A172 (cell line): Measurements from ENCODE around the gene CCDC85B. TPM values are rescaled to one million over a fixed set of nuclear protein-coding genes. Genes with fewer than 3 reads are reported as not detected.

Source experiments
- DNase-seq: peaks from one replicate; pipeline ENCODE4 v3.0.0-alpha.2; 2015; ENCODE audit warnings: low spot score
- total RNA-seq: library from RNA; depleted of rRNA; stranded (reverse); fragments of >200 nt; shearing (Covaris generic); gene quantifications from 2 replicates; pipeline ENCODE4 v1.2.3, GENCODE V29; 2014

The CCDC85B gene
- total RNA-seq, 1 experiment from 2014 or later = 28.0 TPM

DNA sequence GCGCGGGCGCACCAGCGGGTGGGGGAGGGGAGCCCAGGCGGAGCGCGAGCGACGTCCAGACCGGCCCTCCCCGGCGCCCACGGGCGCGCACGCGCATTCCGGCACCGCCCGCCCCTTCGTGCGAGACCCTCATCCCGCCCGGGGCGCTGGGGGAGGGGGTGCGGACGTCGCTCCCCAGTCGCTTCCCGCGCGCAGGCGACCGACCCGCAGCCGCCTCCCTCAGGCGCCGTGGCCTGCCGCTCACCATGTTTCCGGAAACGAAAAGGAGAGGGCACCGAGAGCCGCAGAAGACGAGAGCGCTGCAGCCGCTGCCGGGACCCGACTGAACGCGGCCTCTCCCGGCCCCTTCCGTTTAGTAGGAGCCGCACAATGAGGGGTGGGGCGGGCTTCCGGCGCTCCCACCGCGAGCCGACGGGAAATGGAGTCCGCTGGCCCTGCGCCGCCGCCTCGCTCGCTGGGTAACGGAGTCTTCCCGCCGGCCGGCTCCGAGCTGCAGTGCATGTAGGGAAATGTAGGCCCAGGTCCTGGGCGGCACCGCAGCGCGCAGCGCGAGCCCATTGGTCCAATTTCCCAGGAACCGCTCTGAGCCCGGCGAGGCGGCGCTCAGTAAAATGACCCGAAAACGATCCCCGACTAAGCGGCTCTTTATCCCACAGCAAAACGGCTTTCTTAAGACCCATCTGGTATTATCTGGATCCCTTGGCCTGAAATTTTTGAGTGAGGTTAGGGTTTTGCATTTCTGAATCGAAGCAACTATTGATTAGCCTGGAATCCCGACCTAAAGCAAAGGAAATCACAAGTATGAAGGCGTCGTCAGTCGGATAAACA lies 32.4 kb upstream of the CCDC85B start, which contains the start of gene CFL1:
TSS of gene CFL1 (minus strand) at position 328 of the 828 bp plus-strand sequence. CDS start at position 247, 81 bp downstream.
- DNase-seq = peak; percentile 90

DNA sequence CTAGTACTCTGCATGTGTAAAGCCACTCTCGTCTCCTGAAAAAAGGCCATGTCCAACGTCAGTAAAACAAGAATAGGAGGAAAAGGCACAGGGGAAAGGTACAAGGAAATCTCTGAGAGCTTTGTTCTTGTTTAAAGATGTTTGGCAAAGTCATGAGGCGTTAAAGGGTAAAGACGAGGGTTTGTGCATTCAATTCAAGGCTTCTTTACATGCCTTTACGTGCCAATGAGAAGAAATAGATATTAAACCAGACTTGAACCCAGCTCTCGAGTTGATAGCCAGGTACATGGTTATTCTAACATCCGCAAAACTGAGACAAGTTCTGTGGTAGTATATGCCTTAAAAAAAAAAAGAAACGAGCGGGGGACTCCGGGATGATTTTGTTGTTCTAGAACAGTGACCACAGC lies 31.8 kb upstream of the CCDC85B start:
- DNase-seq = no peak

DNA sequence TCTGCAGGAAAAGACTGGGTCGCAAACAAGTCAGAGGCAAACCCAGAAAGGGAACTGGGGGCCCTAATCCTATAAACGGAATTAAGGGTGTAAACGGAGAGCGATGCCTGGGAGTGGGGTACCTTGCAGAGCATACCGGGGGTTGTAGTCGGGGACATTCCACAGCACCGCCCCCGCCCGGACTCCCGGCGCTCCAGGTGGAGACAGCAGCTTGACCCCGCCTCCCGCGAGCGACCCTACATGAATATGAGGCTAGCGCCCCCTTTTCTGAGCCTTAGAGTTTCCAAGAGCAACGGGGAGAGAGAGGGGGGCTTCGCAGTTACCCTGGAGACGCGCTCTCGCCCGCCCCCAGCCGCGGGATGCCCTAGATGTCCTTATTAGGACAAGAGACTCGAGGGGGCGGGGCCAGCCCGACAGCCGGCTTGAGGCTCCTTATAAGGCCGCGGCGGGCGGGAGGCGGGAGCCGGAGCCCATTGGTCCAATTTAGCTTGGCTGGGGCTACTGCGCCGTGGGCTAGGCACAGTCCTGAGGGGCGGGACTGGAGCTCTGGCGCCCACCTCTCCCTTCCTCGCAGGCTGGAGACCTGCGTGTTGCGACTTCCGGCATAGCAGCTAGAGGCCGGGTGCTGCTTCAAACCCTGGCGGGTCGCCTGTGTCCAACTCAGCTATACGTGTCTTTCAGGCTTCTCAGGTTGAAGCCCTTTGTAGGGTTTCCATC lies 31.2 kb upstream of the CCDC85B start:
- DNase-seq = peak; percentile 96

DNA sequence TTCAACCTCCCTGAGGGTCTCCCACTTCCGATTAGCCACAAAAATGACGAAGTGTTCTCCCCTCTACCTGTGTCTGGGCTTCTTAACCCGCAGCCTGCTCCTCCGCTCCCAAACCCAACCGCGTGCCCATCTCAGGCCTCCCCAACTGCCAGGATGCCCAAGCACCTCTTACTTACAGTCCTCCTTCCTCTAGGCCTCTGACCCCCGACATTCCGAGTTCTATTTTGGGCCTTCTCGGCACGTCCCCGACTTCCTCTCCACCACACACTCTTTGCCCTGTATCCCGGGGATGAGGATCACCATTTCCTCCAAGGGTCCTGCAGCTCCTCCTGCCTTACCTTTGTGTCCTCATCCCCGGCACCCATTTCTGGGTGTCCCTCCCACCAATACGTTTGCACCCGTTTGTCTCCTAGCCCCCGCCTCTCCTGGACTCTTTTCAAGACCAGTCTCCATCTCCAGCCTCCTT lies 30.6 kb upstream of the CCDC85B start:
- no peak for DNase-seq

DNA sequence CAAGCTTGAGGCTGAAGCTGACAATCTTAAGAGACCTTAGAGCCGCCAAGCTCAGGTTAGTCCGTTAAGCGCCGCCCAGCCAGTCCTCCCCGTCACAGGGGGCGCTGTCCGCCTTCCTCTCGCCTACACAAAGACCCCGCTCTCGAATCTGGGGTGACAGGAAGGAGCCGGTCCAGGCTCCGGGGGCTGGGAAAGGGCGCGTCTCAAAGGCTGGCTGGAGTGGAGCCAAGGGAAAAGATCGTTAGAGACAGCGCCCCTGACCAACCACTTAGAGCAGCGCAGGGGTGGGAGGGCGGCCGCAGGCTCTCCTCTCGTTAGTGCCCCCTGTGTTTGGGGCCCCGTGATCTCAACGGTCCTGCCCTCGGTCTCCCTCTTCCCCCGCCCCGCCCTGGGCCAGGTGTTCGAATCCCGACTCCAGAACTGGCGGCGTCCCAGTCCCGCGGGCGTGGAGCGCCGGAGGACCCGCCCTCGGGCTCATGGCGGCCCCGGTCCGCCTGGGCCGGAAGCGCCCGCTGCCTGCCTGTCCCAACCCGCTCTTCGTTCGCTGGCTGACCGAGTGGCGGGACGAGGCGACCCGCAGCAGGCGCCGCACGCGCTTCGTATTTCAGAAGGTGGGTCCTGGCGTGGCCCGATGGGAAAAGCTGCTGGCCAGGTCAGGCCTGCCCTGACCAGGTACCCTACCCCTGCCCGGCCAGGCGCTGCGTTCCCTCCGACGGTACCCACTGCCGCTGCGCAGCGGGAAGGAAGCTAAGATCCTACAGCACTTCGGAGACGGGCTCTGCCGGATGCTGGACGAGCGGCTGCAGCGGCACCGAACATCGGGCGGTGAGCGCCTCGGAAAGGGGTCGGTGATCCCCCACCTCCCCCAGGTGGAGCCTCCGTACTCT lies 30.0 kb upstream of the CCDC85B start, which contains the start of gene MUS81:
TSS of gene MUS81 (plus strand) at position 156 of the 887 bp plus-strand sequence. CDS start at position 477, 321 bp downstream.
- peak; percentile 97 for DNase-seq

DNA sequence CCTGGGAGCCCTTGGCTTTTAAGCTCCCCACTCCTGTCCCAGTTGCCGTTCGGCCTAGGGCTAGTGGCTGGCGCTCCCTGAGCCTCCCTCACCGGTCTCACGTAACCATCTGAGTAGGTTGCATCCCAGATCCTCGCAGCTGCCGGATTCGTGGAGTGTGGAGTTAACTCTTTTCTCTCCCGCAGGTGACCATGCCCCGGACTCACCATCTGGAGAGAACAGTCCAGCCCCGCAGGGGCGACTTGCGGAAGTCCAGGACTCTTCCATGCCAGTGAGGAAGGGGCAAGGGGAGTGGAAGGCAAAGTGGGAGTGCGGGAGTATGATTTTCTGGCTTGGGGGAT lies 29.3 kb upstream of the CCDC85B start:
- no peak for DNase-seq

DNA sequence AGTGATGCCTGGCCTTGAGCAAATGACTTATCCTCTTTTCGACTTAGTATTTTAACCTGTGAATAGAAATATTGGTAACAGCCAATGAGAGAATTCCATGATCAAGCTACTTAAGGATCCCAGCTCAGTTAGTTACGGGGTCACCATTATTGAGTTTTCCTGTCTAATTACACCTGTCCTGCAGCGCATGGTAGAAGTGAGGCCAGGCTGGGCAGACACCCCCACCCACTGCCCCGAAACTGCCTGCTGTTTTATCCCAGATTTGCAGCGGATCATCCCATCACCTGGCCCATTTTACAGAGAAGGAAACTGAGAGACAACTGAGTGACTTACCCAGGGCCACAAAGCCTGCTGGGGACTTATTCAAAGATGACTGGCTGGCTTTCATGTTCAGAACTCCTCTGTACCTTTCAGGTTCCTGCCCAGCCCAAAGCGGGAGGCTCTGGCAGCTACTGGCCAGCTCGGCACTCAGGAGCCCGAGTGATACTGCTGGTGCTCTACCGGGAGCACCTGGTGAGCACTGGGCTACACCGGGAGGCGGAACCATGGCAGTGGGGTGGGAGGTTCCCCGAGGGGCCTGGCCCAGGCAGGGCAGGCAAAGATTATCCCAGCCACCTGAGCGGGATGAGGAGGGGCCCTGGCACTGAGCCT lies 28.8 kb upstream of the CCDC85B start:
- DNase-seq = no peak

DNA sequence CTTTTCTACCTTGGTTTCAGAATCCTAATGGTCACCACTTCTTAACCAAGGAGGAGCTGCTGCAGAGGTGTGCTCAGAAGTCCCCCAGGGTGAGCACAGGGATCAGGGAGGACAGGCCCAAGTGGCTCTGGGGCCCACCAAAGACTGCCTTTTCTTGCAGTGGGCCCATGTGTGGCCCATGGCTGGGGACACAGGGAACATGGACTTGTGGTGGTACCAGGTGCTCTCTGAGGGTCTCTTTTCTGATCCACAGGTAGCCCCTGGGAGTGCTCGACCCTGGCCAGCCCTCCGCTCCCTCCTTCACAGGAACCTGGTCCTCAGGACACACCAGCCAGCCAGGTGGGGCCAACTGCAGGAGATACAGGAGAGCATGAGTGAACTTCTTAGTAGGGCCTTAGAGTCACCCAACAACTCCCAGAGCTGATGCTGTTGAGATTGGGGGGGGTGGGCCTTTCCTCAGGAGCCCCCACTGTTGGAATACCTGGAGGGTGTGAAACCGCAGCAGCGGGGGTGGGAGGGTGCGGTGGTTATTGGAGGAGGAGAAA lies 28.2 kb upstream of the CCDC85B start:
- DNase-seq = no peak

DNA sequence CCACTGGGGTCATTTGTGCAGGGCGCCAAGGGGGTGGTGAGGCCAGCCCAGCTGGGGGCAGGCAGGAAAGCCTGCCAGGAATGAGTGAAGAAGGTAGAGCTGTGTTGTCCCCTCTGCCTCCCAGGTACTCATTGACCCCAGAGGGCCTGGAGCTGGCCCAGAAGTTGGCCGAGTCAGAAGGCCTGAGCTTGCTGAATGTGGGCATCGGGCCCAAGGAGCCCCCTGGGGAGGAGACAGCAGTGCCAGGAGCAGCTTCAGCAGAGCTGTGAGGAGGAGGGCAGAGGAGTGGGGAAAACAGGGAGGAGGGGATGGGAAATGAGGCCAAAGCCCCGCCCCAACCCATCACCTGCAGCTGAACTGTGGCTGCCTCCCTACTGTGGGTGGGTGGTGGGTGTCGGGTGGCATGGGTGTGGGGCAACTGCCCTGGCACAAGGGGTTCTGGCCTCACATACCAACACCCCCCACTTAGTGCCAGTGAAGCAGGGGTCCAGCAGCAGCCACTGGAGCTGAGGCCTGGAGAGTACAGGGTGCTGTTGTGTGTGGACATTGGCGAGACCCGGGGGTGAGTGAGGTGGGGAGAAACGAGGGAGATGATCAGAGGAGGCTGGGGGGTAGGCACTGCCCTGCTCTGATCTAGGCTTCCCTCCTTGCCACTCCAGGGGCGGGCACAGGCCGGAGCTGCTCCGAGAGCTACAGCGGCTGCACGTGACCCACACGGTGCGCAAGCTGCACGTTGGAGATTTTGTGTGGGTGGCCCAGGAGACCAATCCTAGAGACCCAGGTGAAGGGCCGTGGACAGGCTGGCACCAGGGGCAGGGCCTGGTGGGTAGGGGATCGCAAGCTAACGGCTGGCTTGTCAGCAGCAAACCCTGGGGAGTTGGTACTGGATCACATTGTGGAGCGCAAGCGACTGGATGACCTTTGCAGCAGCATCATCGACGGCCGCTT lies 27.3 kb upstream of the CCDC85B start:
- DNase-seq = no peak

DNA sequence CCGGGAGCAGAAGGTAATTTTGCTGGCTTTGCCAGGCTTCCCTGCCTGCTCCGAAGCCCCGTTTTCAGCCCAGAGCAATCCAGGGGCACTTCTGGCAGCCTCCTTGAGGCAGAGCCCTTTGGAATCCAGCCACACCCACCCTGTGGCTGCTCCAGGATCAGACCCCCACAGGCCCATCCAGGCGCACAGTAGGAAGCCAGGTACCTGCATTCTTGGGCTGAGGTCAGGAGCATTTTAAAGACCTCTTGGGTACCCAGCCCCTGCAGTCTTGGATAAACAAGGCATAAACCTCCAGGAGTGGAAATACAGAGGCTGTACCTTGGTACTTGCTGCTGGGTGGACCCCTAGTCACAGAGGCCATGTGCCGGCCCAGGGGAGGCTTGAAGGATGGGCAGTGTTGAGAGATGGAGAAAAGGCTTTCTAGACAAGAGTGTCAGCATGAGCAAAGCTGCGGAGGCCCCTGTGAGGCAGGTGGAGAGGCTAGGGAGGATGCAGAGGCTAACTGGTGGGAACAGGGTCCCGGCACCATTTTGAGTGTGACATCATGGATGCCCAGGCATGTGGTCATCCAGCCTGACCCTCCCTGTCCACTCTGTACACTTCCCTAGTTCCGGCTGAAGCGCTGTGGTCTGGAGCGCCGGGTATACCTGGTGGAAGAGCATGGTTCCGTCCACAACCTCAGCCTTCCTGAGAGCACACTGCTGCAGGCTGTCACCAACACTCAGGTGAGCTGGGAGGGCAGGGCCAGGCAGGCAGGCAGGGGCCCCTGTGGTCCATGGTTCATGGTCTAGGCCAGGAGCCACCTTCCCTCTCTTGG lies 26.4 kb upstream of the CCDC85B start:
- no peak for DNase-seq

DNA sequence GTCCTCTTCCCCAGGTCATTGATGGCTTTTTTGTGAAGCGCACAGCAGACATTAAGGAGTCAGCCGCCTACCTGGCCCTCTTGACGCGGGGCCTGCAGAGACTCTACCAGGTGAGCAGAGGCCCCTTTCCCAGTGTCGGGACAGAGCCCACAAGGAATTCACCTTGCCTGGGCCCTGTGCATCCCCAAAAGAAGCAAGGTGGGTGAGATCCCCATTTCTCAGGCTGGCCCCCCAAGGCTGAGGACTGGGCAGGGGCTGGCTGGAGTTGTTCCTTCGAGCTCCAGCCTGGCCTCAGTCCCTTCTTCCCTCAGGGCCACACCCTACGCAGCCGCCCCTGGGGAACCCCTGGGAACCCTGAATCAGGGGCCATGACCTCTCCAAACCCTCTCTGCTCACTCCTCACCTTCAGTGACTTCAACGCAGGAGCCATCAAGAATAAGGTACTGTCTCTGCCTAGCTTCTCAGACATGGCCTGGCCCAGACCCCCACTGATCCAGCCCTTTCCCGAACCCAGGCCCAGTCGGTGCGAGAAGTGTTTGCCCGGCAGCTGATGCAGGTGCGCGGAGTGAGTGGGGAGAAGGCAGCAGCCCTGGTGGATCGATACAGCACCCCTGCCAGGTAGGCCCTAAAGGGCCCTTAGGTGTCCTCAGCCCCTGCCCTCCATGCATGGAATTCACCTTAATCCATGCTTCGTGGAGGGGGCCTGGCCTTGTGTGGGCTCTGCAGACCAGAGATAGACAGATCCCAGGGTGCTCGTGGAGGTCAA lies 25.6 kb upstream of the CCDC85B start:
- DNase-seq = no peak

DNA sequence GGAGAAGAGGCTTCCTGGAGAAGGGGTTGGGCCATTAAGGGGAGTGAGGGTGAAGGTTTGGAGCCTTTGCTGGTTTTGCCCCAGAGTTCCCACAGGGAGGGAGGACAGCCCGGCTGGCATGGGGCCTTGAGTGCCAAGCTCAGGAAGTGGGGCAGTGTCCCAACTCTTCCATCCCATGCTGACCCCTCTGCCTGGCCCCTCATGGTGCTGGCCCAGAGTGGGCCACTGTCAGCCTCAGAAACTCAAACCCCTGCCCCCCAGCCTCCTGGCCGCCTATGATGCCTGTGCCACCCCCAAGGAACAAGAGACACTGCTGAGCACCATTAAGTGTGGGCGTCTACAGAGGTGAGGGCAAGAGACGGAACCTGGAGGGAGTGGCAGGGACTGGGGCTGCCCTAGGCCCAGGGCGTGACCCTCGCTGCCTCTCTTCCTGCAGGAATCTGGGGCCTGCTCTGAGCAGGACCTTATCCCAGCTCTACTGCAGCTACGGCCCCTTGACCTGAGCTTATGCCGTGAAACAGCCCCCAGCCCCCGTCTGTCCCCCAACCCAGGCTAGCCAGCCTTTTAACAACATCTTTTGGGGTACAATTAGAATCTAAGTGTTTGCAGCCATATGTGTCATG lies 24.8 kb upstream of the CCDC85B start:
- DNase-seq = no peak

DNA sequence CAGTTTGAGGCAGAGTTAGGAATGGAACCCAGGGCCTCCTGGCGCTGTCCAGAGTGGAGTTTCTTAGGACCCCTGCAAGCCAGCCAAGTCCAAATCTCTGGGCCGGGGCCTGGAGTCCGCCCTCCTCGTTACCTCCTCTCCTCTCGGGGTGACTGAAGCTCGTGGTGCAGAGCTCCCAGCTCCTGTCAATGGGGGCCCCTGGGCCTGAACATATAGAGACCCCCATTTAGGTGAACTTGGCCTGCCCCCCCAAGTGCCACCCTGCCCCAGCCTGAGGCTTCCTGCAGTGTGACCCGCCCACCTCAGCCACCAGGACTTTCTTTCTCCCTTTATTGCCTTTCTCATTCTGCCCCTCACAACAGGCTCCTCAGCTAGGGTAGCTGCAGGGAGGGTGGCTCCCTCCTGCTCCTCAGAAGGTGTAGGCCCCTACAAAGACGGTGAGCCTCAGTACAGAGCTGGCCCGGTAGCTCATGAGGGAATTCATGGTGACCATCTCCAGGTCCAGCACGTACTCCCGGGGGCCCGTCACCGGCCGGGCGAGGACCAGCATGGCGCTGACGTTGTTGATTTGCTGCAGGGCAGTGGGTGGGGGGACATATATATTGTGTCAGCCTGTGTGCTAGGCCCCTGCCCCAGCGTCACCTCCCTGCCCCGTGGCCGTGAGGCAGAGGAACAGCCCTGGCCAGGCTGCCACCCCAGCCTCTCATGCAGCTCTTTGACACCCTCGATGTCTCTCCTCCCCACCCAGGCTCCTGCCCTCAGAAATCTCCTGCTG lies 23.8 kb upstream of the CCDC85B start:
- DNase-seq = no peak

DNA sequence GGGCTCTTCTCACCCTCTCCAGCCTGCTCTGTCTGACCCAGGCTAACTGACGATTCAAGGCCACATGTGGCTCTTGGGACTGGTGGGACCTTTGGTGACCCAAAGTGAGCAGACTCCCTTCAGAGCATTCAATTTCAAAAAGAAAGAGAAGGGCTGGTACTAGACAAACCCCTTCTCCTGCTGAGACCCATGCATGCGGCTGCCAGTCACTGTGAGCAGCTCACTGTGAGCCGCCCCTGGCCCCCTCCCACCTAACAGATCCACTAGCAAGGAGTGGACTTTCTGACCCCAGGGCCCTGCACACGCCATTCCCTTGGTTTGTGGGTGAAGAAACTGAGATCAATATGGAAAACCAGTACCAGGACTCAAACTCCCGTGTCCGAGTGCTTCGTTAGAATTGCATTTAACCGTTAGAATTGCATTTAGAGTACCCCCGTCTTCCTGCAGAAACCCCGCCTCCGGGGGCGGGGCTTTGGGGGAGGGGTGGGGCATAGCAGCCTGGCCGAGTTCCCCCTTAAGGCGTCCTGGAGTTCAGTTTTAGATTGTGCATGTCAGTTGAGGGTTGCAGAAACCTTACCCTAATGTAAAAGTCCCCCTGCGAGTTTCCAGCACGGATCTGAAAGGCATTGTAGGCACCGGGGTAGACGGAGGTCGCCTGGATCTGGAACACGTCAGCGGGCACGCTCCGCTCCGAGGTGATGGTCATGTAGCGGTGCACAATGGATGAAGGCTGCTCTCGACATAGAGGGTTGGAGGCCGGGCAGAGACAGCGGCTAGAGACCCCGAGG lies 23.0 kb upstream of the CCDC85B start:
- no peak for DNase-seq

DNA sequence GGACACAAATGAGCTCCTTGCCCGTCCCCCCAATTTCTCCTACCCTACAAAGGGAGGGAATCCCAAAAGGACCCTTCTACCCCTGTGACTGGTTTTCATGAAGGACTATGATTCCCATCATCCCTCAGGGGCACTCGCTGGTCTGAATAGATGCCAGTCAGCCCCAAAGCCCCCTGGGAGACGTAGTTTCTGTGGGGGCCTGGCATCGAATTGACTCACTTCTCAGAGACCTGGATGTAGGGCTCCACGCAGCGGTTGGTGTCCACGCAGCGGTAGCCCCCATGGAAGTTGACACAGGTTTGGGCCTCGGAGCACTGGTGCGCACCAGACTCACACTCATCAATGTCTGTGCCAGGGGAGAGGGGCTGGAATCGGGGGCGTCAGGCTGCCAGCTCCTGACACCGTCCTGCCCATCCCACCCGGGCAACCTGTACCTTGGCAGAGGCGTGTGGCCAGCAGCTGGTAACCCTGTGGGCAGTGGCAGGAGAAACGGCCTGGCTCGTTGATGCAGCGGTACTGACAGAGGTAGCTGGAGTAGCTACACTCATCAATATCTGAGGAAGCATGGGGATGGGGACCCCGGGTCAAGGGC lies 22.3 kb upstream of the CCDC85B start:
- DNase-seq = no peak

DNA sequence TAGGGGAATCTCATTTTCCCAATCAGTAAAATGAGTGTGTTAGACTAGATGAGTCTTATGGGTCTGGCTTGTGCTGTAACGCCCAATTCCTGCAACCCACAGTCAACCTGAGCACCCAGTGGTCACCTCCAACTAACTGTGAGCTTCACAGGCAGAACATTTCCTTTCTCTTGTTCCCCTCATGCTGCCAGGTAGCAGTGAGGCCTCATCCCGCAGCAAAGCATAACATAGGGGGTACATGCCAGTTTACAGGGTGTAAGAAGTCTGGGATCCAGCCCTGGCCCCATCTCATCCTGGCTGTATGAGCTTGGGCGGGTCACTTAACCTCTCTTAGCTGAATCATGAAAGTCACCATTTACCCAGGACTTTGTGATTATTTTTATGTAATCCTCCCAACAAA lies 21.6 kb upstream of the CCDC85B start:
- DNase-seq = no peak
